Neural cell (in vitro differentiated cells): ENCODE data around the gene SAMSN1. TPM values are rescaled to one million over a fixed set of nuclear protein-coding genes. Genes with fewer than 3 reads are reported as not detected.

ENCODE experiments used
- H2AFZ ChIP-seq: fragments of 200-600, 300-800 bp; sonication (generic), shearing (Covaris generic); 2 replicates; pipeline ENCODE4 v1.6.0; 2014; ENCODE audit warnings: low read depth, mild to moderate bottlenecking, antibody characterized with exemption, low read length, moderate library complexity
- H3F3A ChIP-seq: fragments of 200-600 bp; shearing (Covaris generic); 2 replicates; pipeline ENCODE4 v1.6.1; 2016; ENCODE audit warnings: mild to moderate bottlenecking, moderate library complexity, mixed read lengths, antibody characterized with exemption, low read length; ENCODE audit not compliant: insufficient read depth, poor library complexity, severe bottlenecking
- H3K27ac ChIP-seq: fragments of 200-600, 300-800 bp; sonication (generic), shearing (Covaris generic); 2 replicates; pipeline ENCODE4 v1.5.1; 2014; ENCODE audit warnings: mild to moderate bottlenecking, low read length, moderate library complexity
- H3K27me3 ChIP-seq: fragments of 300-800, 200-600 bp; sonication (generic), shearing (Covaris generic); 2 replicates; pipeline ENCODE4 v1.6.0; 2014; ENCODE audit warnings: mild to moderate bottlenecking, low read depth, low read length, moderate library complexity; ENCODE audit not compliant: insufficient read depth
- H3K36me3 ChIP-seq: fragments of 300-800, 200-600 bp; sonication (generic), shearing (Covaris generic); 2 replicates; pipeline ENCODE4 v1.5.1; 2014; ENCODE audit warnings: mild to moderate bottlenecking, antibody characterized with exemption, low read length, moderate library complexity; ENCODE audit not compliant: insufficient read depth
- H3K4me2 ChIP-seq: fragments of 300-800, 200-600 bp; sonication (generic), shearing (Covaris generic); 2 replicates; pipeline ENCODE4 v1.6.0; 2014; ENCODE audit warnings: mild to moderate bottlenecking, low read length
- H3K4me3 ChIP-seq: fragments of 300-800, 200-600 bp; sonication (generic), shearing (Covaris generic); 2 replicates; pipeline ENCODE4 v1.5.1; 2014; ENCODE audit warnings: mild to moderate bottlenecking, low read length, moderate library complexity
- H3K79me2 ChIP-seq: fragments of 200-600 bp; shearing (Covaris generic); replicated peaks from 2 replicates; pipeline ENCODE4 v1.6.0; 2014; ENCODE audit warnings: mild to moderate bottlenecking, low read length, moderate library complexity; ENCODE audit not compliant: insufficient read depth
- H3K9ac ChIP-seq: fragments of 300-800, 200-600 bp; sonication (generic), shearing (Covaris generic); 2 replicates; pipeline ENCODE4 v1.6.1; 2016; ENCODE audit warnings: mild to moderate bottlenecking, low read length, mixed read lengths
- H3K9me2 ChIP-seq: fragments of 200-600 bp; shearing (Covaris generic); 2 replicates; pipeline ENCODE4 v1.6.1; 2016; ENCODE audit warnings: mild to moderate bottlenecking, low read length, mixed read lengths; ENCODE audit not compliant: insufficient read depth
- H3K9me3 ChIP-seq: fragments of 200-600, 300-800 bp; sonication (generic), shearing (Covaris generic); 2 replicates; pipeline ENCODE4 v1.6.1; 2016; ENCODE audit warnings: mild to moderate bottlenecking, mixed run types, low read length, moderate library complexity, mixed read lengths
- H4K20me1 ChIP-seq: fragments of 200-600 bp; shearing (Covaris generic); 2 replicates; pipeline ENCODE4 v1.6.1; 2016; ENCODE audit warnings: mild to moderate bottlenecking, mixed run types; ENCODE audit not compliant: insufficient read depth
- CTCF ChIP-seq: fragments of 450-650 bp; IDR thresholded peaks from 2 replicates; pipeline ENCODE4 v1.5.1; 2014; ENCODE audit warnings: antibody characterized with exemption, mild to moderate bottlenecking, moderate library complexity; ENCODE audit not compliant: poor library complexity, severe bottlenecking
- EP300 ChIP-seq: fragments of 450-650 bp; conservative IDR thresholded peaks from 2 replicates; pipeline ENCODE4 v1.6.1; 2014; ENCODE audit warnings: antibody characterized with exemption, mild to moderate bottlenecking, moderate library complexity; ENCODE audit not compliant: poor library complexity, severe bottlenecking
- EZH2 ChIP-seq: fragments of 200-600, 300-800 bp; shearing (Covaris generic), sonication (generic); IDR thresholded peaks from 2 replicates; pipeline ENCODE4 v1.6.1; 2014; ENCODE audit warnings: antibody characterized with exemption, low read length, borderline replicate concordance, mild to moderate bottlenecking; ENCODE audit not compliant: insufficient read depth, poor library complexity, severe bottlenecking
- MXI1 ChIP-seq: fragments of 450-650 bp; conservative IDR thresholded peaks from 2 replicates; pipeline ENCODE4 v1.6.1; 2014; ENCODE audit warnings: antibody characterized with exemption, mild to moderate bottlenecking; ENCODE audit not compliant: poor library complexity, severe bottlenecking
- POLR2AphosphoS5 ChIP-seq: IDR thresholded peaks from 2 replicates; pipeline ENCODE4 v1.6.1; 2012
- RAD21 ChIP-seq: fragments of 450-650 bp; conservative IDR thresholded peaks from 2 replicates; pipeline ENCODE4 v1.6.1; 2014; ENCODE audit warnings: antibody characterized with exemption, mild to moderate bottlenecking, moderate library complexity
- REST ChIP-seq: IDR thresholded peaks from 2 replicates; pipeline ENCODE4 v1.6.1; 2012; ENCODE audit warnings: borderline replicate concordance
- SMC3 ChIP-seq: fragments of 450-650 bp; conservative IDR thresholded peaks from 2 replicates; pipeline ENCODE4 v1.6.1; 2014; ENCODE audit warnings: antibody characterized with exemption, mild to moderate bottlenecking, moderate library complexity; ENCODE audit not compliant: poor library complexity
- TAF1 ChIP-seq: IDR thresholded peaks from 2 replicates; pipeline ENCODE4 v1.6.1; 2012; ENCODE audit warnings: low read depth
- polyA plus RNA-seq: library from polyadenylated mRNA; depleted of rRNA; stranded (reverse); fragments of >200 nt; gene quantifications from 2 replicates; pipeline ENCODE4 v1.2.3, GENCODE V29; 2014

Gene SAMSN1
- polyA plus RNA-seq, 1 donor from 2014 or later, result 18.2 TPM

GRCh38 chr21:14469641-14470040, 76.5 kb downstream of the SAMSN1 start:
- Histone ChIP-seq H3K9me2 (no peaks in the 10 kb centered on the region), H3K9ac (no peak overlapping the region), H2AFZ (no peak overlapping the region), H3K9me3 (no peaks in the 10 kb centered on the region), H3K4me2 (no peak overlapping the region), H3F3A (no peaks in the 10 kb centered on the region), H3K4me3 (no peak overlapping the region), H3K79me2 (no peaks in the 10 kb centered on the region), H3K36me3 (no peaks in the 10 kb centered on the region), H3K27me3 (no peaks in the 10 kb centered on the region), H4K20me1 (no peaks in the 10 kb centered on the region), H3K27ac (no peak overlapping the region)
- no peak for TF ChIP-seq RAD21
- no peak for TF ChIP-seq CTCF
- TF ChIP-seq REST, result no peak
- TF ChIP-seq MXI1, result no peak
- no peak for TF ChIP-seq EP300
- TF ChIP-seq POLR2AphosphoS5, result no peak
- no peak for TF ChIP-seq EZH2
- no peak for TF ChIP-seq TAF1
- TF ChIP-seq SMC3, result no peak

GRCh38 chr21:14466715-14467114, 79.4 kb downstream of the SAMSN1 start:
- Histone ChIP-seq H3K27me3 (no peaks in the 10 kb centered on the region), H3K9me2 (no peaks in the 10 kb centered on the region), H3K79me2 (no peaks in the 10 kb centered on the region), H2AFZ (no peak overlapping the region), H3K9ac (no peak overlapping the region), H3K4me3 (no peak overlapping the region), H3K36me3 (no peaks in the 10 kb centered on the region), H3K9me3 (no peaks in the 10 kb centered on the region), H3K4me2 (no peak overlapping the region), H3F3A (no peaks in the 10 kb centered on the region), H4K20me1 (no peaks in the 10 kb centered on the region), H3K27ac (no peak overlapping the region)
- TF ChIP-seq EZH2 (no peak), POLR2AphosphoS5 (peak; percentile 40), SMC3 (no peak), MXI1 (no peak), TAF1 (no peak), RAD21 (no peak), EP300 (no peak), REST (peak; percentile 27), CTCF (no peak)
